Left hindlimb (tissue), 1 donor: ENCODE results near the gene APOBR.
"Not testable (repeated sequence)": the region's sequence is repeated elsewhere in the genome, so short reads cannot be mapped to it uniquely, and the experiment has no call there.

Source experiments
- DNase-seq: peaks from one replicate; pipeline ENCODE4 v3.0.0-alpha.2; 2018

APOBR gene

GRCh38 chr16:28528463-28528867 is 34.0 kb downstream of the APOBR start:
- DNase-seq, result no peak

DNA sequence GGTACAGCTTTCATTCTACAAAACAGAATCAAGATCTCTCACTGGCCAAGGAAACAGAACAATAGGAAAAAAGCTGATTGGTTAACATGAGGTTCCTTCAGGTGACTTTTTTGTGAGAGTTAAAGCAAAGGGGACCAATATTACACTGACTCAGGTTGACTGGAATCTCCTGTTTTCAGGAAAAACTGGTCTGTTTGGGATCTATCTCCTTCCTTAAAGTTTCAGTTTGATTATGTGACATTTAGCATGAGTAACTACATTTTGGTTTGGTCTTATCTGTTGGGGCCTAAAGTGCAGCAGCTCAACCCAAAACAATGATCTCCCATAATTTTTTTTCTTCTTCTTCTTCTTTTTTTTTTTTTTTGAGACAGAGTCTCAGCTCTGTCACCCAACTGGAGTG is 34.7 kb downstream of the APOBR start:
- no peak for DNase-seq

DNA sequence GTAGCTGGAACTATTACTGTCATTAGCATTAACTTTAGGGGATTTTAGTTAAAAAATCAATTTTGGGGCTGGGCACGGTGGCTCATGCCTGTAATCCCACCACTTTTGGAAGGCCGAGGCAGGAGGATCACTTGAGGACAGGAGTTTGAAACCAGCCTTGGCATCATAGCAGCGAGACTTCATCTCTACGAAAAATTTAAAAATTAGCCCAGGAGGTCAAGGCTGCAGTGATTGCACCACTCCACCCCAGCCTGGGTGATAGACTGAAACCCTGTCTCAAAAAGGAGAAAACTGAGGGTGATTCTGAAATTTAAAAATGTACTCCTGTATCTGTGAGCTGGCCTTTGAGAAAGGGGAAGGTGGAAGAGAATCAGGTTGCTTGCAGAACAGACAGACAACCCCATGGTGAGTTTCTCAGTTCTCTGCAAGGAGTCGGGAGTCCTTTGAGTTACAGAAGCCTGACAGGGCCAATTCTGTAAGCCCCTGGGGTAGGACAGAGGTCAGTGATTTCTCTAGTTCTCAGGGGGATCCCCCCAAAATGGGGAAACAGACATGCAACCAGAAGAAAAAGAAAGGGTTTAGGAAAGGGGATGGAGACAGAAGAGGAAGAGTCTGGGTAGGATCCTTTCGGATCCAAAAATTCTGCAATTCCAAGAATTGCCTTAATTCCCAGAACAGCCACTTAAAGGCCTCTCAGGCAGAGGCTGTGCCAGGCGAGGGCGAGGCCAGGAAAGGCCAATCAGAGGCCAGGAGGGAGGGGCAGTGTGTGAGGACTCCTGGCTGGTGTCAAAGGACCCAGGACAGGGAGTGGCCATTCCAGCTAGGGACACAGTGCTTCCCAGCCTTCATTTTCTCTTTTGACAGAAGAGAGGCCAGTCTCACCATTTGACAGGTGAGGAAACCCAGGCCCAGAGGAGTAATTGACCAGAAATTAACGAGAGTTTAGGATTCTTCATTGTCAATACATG is 37.6 kb downstream of the APOBR start:
- DNase-seq, result peak; percentile 59

- no peak for DNase-seq
These were observed 38.7 kb downstream of the APOBR start for GRCh38 chr16:28532940-28533647.

GRCh38 chr16:28534542-28535373 is 40.3 kb downstream of the APOBR start:
- no peak for DNase-seq

DNA sequence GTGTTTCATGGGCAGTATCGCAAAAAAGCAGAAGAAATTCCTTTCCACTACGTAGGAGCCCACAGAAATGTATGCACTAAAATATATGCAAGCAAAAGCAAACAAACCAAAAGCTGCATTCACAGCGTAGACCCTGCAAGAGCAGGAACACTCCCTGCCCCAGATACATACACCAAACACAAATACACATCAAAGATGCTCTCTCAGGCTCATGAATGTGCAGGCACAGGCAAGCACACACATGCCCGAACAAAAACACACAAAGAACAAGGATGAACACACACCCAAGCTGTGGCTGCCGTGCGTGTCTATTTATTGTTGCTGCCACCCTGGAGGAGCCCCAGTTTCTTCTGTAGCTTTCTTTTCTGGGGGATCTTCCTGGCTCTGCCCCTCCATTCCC is 42.6 kb downstream of the APOBR start:
- DNase-seq, result no peak

GRCh38 chr16:28537964-28538732 is 43.7 kb downstream of the APOBR start:
- DNase-seq, result no peak

GRCh38 chr16:28538733-28539596 is 44.5 kb downstream of the APOBR start, which contains the start of gene NUPR1:
TSS of gene NUPR1 (minus strand) at chr16:28538974. CDS start at chr16:28538907, 67 bp downstream.
- DNase-seq, result peak; percentile 96

- no peak for DNase-seq
These were observed 45.9 kb downstream of the APOBR start for GRCh38 chr16:28540346-28540745.

- no peak for DNase-seq
These were observed 48.2 kb downstream of the APOBR start for GRCh38 chr16:28542646-28543045.

DNA sequence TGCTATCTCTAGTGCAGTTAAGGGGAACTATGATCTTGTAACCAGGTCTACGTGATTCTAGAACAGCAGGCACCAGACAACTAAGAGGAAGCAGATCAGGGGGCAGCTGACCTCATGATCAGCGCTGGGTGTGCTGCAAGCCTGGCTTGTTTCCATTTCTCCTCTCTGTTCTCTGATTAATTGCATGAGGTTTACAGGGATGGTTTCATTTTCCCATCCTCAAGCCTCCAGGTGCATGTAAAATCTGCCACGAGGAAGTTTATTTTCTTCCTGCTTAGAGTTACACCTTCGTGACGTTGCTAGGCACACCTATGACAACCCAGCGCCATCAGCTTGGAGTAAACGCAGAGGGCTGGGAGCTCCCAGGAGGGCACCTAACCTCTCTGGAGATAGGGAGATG is 48.6 kb downstream of the APOBR start:
- DNase-seq, result no peak

GRCh38 chr16:28544998-28545397 is 50.6 kb downstream of the APOBR start:
- DNase-seq, result no peak

DNA sequence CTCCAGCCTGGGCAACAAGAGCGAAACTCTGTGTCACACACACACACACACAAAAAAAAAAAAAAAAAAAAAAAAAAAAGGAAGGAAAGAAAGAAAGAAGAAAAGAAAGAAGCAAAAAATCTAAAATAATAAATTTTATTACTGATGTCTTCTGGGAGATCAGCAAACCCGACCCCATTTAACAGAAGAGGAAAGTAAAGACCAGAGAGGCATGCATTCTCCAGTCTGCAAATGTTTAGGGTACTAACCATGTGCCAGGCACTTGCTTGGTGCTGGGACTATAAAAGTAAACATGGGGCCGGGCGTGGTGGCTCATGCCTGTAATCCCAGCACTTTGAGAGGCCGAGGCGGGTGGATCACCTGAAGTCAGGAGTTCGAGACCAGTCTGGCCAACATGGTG is 51.5 kb downstream of the APOBR start:
- DNase-seq, result not testable (repeated sequence)

DNA sequence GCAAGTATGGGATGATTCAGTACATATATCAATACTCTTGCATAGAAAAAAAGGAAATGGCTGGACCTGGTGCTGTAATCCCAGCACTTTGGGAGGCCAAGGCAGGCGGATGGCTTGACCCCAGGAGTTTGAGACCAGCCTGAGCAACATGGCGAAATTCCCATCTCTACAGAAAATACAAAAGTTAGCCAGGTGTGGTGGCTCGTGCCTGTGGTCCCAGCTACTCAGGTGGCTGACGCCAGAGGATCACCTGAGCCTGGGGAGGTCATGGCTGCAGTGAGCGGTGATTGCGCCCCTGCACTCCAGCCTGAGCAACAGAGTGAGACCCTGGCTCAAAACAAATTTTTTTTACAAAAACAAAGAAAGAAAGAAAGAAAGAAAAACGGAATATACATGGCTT is 52.2 kb downstream of the APOBR start:
- DNase-seq, result no peak

DNA sequence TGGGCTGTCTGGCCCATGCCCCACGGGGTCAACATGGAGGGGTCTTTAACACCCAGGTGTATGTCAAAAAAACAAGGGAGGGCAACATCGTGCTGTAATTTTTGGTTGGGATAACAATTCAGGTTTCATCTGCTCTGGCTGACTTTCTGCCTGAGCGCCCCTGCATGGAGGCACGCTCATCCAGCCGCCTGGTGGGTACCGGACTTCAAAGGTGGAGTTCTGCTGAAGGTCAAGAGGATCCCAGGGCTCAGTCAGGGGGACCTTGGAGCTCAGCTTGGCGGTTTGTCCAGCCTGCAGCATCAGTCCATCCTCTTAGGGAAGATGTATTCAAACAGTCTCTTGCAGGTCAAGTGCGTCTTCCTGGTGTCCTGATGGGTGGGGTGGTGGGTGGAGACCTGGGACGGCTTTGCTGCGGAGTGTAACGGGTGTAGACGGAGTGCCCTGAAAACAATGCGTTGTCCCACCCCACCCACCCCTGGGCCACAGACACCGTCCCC is 53.9 kb downstream of the APOBR start:
- no peak for DNase-seq
